ENCODE measurements around the gene SLC41A3.
"Not testable (repeated sequence)": the region's sequence is repeated elsewhere in the genome, so short reads cannot be mapped to it uniquely, and the experiment has no call there.

Gene SLC41A3

GRCh38 chr3:126053949-126054569, 29.9 kb downstream of the SLC41A3 start:
- no peak for DNase-seq (ENCODE audit: low spot score)

GRCh38 chr3:126053513-126053912, 30.4 kb downstream of the SLC41A3 start:
- peak; percentile 26 for DNase-seq (ENCODE audit: low spot score)

- DNase-seq (ENCODE audit: low spot score): no peak
Measured at GRCh38 chr3:126052196-126053058, 31.5 kb downstream of the SLC41A3 start.

- no peak for DNase-seq (ENCODE audit: low spot score)
Measured at GRCh38 chr3:126051741-126052140, 32.2 kb downstream of the SLC41A3 start.

- DNase-seq (ENCODE audit: low spot score): no peak
Measured at GRCh38 chr3:126051234-126051633, 32.7 kb downstream of the SLC41A3 start.

GRCh38 chr3:126050626-126051025, 33.3 kb downstream of the SLC41A3 start:
- no peak for DNase-seq (ENCODE audit: low spot score)

GRCh38 chr3:126050050-126050392, 33.9 kb downstream of the SLC41A3 start:
- no peak for DNase-seq (ENCODE audit: low spot score)

- DNase-seq (ENCODE audit: low spot score): no peak
Measured at GRCh38 chr3:126049289-126050049, 34.5 kb downstream of the SLC41A3 start.

- DNase-seq (ENCODE audit: low spot score): no peak
Measured at GRCh38 chr3:126040386-126040785, 43.5 kb downstream of the SLC41A3 start.

- DNase-seq (ENCODE audit: low spot score): no peak
Measured at GRCh38 chr3:126039870-126040269, 44.1 kb downstream of the SLC41A3 start.

- DNase-seq (ENCODE audit: low spot score): not testable (repeated sequence)
Measured at GRCh38 chr3:126038791-126039190, 45.1 kb downstream of the SLC41A3 start.

- no peak for DNase-seq (ENCODE audit: low spot score)
Measured at GRCh38 chr3:126036056-126036549, 47.8 kb downstream of the SLC41A3 start.

- no peak for DNase-seq (ENCODE audit: low spot score)
Measured at GRCh38 chr3:126035362-126036050, 48.4 kb downstream of the SLC41A3 start.

- no peak for DNase-seq (ENCODE audit: low spot score)
Measured at GRCh38 chr3:126034481-126035361, 49.2 kb downstream of the SLC41A3 start.

GRCh38 chr3:126033765-126034164, 50.2 kb downstream of the SLC41A3 start:
- DNase-seq (ENCODE audit: low spot score): no peak

- no peak for DNase-seq (ENCODE audit: low spot score)
Measured at GRCh38 chr3:126033051-126033745, 50.7 kb downstream of the SLC41A3 start.

GRCh38 chr3:126031981-126032471, 51.9 kb downstream of the SLC41A3 start:
- DNase-seq (ENCODE audit: low spot score): no peak

- no peak for DNase-seq (ENCODE audit: low spot score)
Measured at GRCh38 chr3:126030455-126030854, 53.5 kb downstream of the SLC41A3 start.

- no peak for DNase-seq (ENCODE audit: low spot score)
Measured at GRCh38 chr3:126029241-126029640, 54.7 kb downstream of the SLC41A3 start.

GRCh38 chr3:126028096-126028495, 55.8 kb downstream of the SLC41A3 start:
- no peak for DNase-seq (ENCODE audit: low spot score)

Data from COLO829 (cell line).